ENCODE measurements around the gene SYT14.

Gene SYT14

GRCh38 chr1:210174133-210174532, 236.1 kb downstream of the SYT14 start:
- TF ChIP-seq CSRNP3 (CRISPR knock-in tag; IDR thresholded peaks at IDR 0.05) (no peak), TSHZ2 (CRISPR knock-in tag; IDR thresholded peaks at IDR 0.05) (no peak), ISL1 (CRISPR knock-in tag; IDR thresholded peaks at IDR 0.05) (no peak), ARNTL (CRISPR knock-in tag; IDR thresholded peaks at IDR 0.05; ENCODE audit: borderline replicate concordance, low read depth) (no peak), ZC3H10 (CRISPR knock-in tag; IDR thresholded peaks at IDR 0.05) (no peak), ZFP30 (CRISPR knock-in tag; IDR thresholded peaks at IDR 0.05) (no peak), PATZ1 (CRISPR knock-in tag; IDR thresholded peaks at IDR 0.05; ENCODE audit: borderline replicate concordance) (no peak), RARB (CRISPR knock-in tag; IDR thresholded peaks at IDR 0.05) (no peak), BACH2 (CRISPR knock-in tag; IDR thresholded peaks at IDR 0.05; ENCODE audit: borderline replicate concordance) (no peak), GLIS3 (CRISPR knock-in tag; IDR thresholded peaks at IDR 0.05) (no peak), CSDC2 (CRISPR knock-in tag; IDR thresholded peaks at IDR 0.05) (no peak), ZNF70 (CRISPR knock-in tag; IDR thresholded peaks at IDR 0.05) (no peak), OSR1 (CRISPR knock-in tag; IDR thresholded peaks at IDR 0.05) (no peak), POU6F1 (CRISPR knock-in tag; IDR thresholded peaks at IDR 0.05; ENCODE audit: borderline replicate concordance, low read depth) (no peak), ZFP3 (CRISPR knock-in tag; IDR thresholded peaks at IDR 0.05) (no peak)
- no peak for ATAC-seq

GRCh38 chr1:210185063-210185462, 247.0 kb downstream of the SYT14 start:
- no peak for TF ChIP-seq CSDC2 (CRISPR knock-in tag; IDR thresholded peaks at IDR 0.05)
- no peak for TF ChIP-seq RARB (CRISPR knock-in tag; IDR thresholded peaks at IDR 0.05)
- TF ChIP-seq BACH2 (CRISPR knock-in tag; IDR thresholded peaks at IDR 0.05; ENCODE audit: borderline replicate concordance): no peak
- TF ChIP-seq POU6F1 (CRISPR knock-in tag; IDR thresholded peaks at IDR 0.05; ENCODE audit: borderline replicate concordance, low read depth): no peak
- TF ChIP-seq PATZ1 (CRISPR knock-in tag; IDR thresholded peaks at IDR 0.05; ENCODE audit: borderline replicate concordance): no peak
- TF ChIP-seq GLIS3 (CRISPR knock-in tag; IDR thresholded peaks at IDR 0.05): no peak
- TF ChIP-seq TCF4 (CRISPR knock-in tag; IDR thresholded peaks at IDR 0.05; ENCODE audit: borderline replicate concordance): no peak
- no peak for TF ChIP-seq ZC3H10 (CRISPR knock-in tag; IDR thresholded peaks at IDR 0.05)
- no peak for ATAC-seq

- ATAC-seq: peak; percentile 55
Measured at GRCh38 chr1:210187849-210188606, 250.0 kb downstream of the SYT14 start.

Data from SK-N-SH treated with all-trans-retinoic acid at 6 μM for 48 hours (cell line).